Neural progenitor cell (in vitro differentiated cells): ENCODE measurements around the gene ZNF614.

ENCODE experiments used
- EZH2 ChIP-seq: fragments of 200-600 bp; sonication (generic); IDR thresholded peaks from 2 replicates; pipeline ENCODE4 v1.6.1; 2017; ENCODE audit warnings: antibody characterized with exemption, mild to moderate bottlenecking, moderate library complexity
- EZH2phosphoT487 ChIP-seq: fragments of 200-600 bp; sonication (generic); IDR thresholded peaks from 2 replicates; pipeline ENCODE4 v1.6.1; 2017; ENCODE audit warnings: antibody characterized with exemption
- TF ChIP-seq, protein P1 (sequence below): fragments of 200-600 bp; sonication (generic); IDR thresholded peaks from 2 replicates; pipeline ENCODE4 v1.5.1; 2017; ENCODE audit warnings: antibody characterized with exemption, mild to moderate bottlenecking

- TF ChIP-seq, protein P1, sequence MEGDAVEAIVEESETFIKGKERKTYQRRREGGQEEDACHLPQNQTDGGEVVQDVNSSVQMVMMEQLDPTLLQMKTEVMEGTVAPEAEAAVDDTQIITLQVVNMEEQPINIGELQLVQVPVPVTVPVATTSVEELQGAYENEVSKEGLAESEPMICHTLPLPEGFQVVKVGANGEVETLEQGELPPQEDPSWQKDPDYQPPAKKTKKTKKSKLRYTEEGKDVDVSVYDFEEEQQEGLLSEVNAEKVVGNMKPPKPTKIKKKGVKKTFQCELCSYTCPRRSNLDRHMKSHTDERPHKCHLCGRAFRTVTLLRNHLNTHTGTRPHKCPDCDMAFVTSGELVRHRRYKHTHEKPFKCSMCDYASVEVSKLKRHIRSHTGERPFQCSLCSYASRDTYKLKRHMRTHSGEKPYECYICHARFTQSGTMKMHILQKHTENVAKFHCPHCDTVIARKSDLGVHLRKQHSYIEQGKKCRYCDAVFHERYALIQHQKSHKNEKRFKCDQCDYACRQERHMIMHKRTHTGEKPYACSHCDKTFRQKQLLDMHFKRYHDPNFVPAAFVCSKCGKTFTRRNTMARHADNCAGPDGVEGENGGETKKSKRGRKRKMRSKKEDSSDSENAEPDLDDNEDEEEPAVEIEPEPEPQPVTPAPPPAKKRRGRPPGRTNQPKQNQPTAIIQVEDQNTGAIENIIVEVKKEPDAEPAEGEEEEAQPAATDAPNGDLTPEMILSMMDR: no peak
- TF ChIP-seq EZH2phosphoT487 (no peak), EZH2 (no peak)
Measured at GRCh38 chr19:51994048-51994644, 34.0 kb downstream of the ZNF614 start.
